OCI-LY7 (cell line): ENCODE data around the gene MTMR10.

ENCODE experiments used
- CTCF ChIP-seq: fragments of 200-600 bp; sonication (generic); conservative IDR thresholded peaks from 2 replicates; pipeline ENCODE4 v1.5.1; 2014; ENCODE audit warnings: mild to moderate bottlenecking, antibody characterized with exemption, low read length, moderate library complexity, mixed read lengths
- EZH2phosphoT487 ChIP-seq: fragments of 200-600 bp; sonication (generic); IDR thresholded peaks from 2 replicates; pipeline ENCODE4 v1.6.1; 2018; ENCODE audit warnings: low read depth, borderline replicate concordance, mild to moderate bottlenecking, mixed run types, antibody characterized with exemption, low read length, moderate library complexity, mixed read lengths

- TF ChIP-seq CTCF (no peak), EZH2phosphoT487 (no peak)
These were observed 25.1 kb upstream of the MTMR10 start for GRCh38 chr15:31016446-31016915.
